GM21786 (cell line): Measurements from ENCODE around the gene GARIN1A.
"Not testable (repeated sequence)": the region's sequence is repeated elsewhere in the genome, so short reads cannot be mapped to it uniquely, and the experiment has no call there.

ENCODE experiments used
- ATAC-seq: cut with Tn5 transposase; IDR thresholded peaks from one replicate; pipeline ENCODE4 v1.9.1; 2021; ENCODE audit not compliant: unreplicated experiment

The GARIN1A gene

DNA sequence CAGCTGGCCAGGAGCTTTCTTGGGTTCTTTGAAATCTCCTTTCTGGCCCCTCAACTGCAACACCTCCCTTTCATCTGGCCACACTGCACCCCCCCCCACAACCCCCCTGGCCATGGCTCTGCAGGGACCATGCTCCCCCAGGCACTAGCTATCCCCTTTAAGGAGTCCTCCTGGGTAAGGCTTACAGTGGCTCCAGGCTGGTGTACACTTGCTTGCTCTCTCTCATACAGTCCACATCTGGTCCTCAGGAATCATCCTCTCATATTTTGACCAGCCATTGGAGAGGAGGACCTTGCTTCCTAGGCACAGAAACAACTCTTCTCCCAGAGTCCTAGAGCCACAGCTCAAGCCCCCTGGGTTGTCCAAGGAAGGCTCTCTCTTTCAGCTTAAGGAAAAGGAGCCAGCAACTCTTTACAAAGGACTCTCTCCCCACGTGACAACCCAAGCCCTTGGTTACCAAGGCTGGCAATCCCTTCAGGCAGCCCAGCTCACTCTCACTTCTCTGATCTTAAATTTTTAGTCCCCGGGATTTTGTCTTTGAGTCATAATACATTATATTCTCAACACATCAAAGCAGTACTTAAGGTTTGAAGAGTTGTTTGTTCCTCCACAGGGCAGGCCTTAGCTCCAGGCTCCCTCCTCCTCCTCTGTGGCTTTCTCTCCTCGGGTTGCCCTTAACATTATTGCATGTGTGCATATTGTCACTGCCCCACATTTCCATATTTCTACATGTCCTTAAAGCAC lies 9.9 kb downstream of the GARIN1A start:
- ATAC-seq: no peak

DNA sequence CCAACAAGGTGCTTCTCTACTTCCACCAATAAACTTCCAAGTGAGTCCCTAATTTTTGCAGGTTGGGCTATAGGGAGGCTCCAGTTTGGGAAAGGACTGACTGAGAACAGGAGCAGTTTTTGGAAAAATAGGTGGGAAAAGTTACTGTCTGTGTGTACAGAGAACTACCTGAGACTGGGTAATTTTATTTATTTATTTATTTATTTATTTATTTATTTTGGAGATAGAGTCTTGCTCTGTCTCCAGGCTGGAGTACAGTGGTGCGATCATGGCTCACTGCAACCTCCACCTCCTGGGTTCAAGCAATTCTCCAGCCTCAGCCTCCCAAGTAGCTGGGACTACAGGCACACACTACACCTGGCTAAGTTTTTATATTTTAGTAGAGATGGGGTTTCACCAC lies 11.2 kb downstream of the GARIN1A start:
- ATAC-seq: not testable (repeated sequence)

DNA sequence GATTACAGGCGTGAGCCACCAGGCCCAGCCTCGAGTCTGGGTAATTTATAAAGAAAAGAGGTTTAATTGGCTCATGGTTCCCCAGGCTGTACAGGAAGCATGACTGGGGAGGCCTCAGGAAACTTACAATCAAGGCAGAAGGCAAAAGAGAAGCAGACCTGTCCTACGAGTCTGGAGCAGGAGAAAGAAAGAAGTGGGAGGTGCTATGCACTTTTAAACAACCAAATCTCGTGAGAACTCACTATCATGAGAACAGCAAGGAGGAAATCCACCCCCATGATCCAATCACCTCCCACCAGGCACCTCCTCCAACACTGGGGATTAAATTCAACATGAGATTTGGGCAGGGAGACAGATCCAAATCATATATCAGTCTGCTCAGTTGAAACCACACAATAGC lies 11.6 kb downstream of the GARIN1A start:
- ATAC-seq: not testable (repeated sequence)

DNA sequence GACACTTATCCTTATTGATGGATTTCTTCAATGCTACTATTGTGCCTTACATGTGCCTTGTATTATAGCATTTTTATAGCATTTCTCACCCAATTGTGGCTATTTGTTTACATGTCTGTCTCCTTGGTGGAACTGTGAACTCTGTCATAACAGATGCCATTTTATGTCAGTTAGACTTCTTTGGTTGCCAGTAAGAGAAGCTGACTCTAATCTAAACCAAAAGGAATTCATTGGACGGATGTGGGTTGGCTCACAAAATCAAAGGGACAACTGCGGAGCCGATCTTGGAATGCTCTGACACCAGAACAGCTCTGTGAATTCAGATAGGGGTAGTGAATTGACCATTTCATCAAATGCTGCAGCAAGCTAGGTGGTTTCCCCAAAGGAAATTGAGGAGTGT lies 15.0 kb downstream of the GARIN1A start:
- no peak for ATAC-seq

DNA sequence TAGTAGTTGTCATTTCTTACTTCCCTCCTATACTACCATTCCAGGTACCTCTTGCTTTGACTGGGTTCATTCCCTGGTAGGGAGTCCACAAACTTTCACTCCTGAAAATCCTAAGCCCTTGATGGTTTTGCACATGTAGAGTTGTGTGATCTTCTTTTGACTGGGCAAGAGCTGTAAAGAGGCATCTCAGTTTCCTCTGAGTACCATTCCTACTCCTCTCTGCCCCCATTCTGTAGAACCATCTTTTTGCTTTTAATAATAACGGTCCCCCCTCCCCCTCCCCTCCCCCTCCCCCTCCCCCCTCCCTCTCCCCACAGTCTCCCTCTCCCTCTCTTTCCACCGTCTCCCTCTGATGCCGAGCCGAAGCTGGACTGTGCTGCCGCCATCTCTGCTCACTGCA lies 16.4 kb downstream of the GARIN1A start:
- ATAC-seq: no peak

DNA sequence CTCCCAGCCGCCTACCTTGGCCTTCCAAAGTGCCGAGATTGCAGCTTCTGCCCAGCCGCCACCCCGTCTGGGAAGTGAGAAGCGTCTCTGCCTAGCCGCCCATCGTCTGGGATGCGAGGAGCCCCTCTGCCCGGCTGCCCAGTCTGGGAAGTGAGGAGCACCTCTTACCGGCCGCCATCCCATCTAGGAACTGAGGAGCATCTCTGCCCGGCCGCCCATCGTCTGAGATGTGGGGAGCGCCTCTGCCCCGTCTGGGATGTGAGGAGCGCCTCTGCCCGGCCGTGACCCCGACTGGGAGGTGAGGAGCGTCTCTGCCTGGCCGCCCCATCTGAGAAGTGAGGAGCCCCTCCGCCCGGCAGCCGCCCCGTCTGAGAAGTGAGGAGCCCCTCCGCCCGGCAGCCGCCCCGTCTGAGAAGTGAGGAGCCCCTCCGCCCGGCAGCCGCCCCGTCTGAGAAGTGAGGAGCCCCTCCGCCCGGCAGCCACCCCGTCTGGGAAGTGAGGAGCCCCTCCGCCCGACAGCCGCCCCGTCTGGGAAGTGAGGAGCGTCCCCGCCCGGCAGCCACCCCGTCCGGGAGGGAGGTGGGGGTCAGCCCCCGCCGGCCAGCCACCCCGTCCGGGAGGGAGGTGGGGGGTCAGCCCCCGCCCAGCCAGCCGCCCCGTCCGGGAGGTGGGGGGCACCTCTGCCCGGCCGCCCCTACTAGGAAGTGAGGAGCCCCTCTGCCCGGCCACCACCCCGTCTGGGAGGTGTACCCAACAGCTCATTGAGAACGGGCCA lies 17.3 kb downstream of the GARIN1A start:
- not testable (repeated sequence) for ATAC-seq

DNA sequence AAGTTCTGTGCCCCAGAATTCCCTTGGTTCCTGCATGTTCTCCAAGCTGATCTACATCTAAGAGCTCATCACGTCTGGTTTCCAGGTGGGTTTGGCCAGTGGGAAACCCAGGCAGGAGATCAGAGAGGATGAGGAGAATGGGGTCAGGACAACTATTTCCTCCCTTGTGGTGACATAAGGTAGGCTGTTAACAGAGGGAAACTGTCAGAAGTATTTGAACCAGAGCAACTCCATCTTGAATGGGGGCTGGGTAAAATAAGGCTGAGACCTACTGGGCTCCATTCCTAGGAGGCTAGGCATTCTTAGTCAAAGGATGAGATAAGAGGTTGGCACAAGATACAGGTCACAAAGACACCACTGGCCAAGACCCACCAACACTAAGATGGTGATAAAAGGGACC lies 19.1 kb downstream of the GARIN1A start:
- ATAC-seq: no peak

DNA sequence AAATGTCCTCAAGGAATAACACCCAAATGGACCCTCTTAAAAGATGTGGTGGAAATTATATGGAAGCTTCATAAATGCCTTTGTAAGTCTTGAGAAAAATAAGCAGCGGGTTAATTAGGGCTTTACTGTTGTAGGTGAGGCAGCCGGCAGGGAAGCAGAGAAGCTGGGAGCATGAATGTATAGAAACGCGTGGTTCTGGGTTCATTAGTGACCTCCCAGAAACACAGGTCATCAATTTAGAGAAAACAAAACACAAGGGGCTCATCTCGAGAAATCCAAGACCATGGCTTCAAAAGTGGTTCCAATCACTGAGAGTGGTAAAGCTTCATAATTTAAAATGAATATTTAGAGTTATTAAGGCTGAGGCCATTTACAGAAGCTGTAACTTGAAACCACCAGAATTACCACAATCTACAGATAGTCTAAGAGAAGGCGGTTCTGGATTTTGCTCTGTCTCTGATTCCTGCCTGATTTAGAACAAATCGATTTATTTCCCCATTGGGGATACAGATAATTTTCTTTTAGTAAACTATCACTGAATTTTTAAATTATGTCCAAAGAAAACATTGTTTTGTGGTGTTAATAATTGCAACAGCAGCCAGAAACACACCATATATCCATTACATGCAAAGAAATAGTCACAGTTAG lies 20.7 kb downstream of the GARIN1A start:
- ATAC-seq: no peak

DNA sequence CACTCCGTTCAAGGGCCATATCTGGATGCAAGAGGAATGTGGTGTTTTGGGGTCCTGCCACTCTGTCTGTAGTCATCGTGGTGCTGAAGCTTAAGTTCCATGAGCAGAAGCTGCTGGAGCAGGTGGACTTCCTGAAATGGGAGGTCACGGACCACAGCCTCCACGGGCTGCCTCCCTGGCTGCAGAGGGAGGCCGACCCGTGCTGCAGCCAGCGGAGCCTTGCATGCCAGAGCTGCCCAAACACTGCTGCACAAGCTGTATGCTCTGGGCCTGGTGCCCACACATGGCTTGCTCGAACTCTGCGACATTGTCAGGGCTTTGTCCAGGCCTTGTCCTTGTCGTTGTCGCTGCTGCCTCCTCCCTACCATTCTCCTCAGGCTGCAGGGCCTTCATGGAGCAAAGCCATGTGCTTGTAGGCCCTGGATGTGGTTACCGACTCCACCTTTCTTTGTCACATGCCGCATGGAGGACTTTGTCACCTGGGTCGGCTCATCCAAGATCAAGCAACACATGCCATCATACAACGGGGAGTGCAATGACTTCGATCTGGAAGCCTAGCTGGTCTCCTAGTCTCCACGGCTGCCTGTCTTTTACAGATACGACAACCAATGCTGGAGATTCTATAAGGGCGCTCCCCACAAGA lies 21.4 kb downstream of the GARIN1A start:
- no peak for ATAC-seq

DNA sequence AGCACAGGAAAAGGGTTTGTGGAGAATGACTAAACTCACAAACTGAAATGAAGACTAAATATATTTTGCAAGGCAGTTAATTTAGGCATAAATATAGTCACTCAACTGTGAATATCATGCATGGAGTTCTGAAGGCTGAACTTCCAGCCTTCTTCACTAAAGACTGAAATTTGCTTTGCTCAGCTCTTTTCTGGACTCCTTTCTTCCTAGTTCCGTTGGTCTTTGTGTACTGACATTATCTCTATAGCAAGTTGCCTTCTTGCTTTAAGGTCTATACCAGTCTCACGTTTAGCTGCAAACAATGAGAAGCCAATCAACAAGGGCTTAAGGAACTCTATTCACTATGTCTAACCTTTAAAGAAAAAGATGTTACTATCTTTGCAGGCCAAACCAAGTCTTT lies 22.6 kb downstream of the GARIN1A start:
- no peak for ATAC-seq

DNA sequence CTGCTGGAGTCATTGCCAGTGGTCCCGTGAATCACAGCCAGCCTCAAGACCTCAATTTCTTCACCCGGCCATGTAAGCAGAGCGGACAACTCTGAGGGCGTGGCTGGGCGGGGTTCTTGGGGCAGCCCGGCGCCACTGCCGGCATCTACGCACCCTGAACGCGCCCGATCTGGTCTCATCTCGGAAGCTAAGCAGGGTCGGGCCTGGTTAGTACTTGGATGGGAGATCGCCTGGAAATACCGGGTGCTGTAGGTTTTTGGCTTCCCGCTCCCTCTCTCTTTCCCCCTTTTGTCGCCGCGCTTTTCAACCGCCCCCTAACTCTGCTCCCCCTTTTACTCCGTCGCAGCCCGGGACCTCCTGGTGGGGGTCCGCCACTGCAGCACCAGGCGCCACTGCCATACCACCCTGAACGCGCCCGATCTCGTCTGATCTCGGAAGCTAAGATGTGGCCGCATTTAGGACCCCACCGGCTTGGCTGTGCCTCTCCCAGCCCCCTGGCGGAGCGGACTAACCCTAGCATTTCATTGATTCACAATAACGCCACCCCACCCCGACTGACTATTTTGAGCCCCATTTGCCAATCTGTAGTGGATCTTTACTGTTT lies 25.3 kb downstream of the GARIN1A start:
- ATAC-seq: no peak

DNA sequence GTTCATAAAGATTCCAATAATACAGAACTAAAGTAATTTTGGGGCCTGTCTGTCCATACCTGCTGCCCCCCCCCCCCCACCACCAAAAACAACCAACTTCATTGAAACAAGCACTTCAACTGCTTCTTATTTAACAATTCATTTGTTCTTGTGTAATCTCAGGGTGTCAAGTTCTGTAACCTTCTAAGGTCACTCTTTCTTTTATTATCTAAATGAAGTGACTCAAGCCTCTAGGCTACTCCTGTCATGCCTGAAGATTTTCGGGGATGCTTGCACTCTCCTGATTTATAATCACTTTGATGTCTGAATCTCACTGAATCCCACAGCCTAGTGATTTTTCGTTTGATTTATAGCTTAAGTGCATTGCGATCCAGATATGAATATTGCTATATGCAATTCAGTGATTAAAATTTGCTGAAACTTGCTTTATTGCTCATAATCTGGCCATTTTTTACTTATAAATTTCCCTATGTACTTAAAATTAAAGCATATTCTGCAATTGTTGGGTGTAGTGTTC lies 27.2 kb downstream of the GARIN1A start:
- no peak for ATAC-seq

DNA sequence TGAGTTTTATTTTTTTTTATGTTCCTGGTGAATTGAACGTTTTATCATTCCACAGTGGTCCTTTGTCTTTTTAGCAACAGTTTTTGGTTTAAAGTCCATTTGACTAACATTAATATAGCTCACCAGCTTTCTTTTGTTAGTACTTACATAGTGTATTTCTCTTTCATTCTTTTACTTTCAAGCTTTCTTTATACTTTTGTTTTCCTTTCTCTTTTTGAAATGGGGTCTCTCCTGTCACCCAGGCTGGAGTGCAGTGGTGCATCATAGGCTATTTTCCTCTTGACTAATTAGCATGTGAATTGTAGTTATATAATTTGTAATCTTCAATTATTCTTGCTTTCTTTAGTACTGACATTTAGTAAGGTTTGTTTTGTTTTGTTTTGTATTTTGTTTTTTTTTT lies 27.8 kb downstream of the GARIN1A start:
- ATAC-seq: no peak

DNA sequence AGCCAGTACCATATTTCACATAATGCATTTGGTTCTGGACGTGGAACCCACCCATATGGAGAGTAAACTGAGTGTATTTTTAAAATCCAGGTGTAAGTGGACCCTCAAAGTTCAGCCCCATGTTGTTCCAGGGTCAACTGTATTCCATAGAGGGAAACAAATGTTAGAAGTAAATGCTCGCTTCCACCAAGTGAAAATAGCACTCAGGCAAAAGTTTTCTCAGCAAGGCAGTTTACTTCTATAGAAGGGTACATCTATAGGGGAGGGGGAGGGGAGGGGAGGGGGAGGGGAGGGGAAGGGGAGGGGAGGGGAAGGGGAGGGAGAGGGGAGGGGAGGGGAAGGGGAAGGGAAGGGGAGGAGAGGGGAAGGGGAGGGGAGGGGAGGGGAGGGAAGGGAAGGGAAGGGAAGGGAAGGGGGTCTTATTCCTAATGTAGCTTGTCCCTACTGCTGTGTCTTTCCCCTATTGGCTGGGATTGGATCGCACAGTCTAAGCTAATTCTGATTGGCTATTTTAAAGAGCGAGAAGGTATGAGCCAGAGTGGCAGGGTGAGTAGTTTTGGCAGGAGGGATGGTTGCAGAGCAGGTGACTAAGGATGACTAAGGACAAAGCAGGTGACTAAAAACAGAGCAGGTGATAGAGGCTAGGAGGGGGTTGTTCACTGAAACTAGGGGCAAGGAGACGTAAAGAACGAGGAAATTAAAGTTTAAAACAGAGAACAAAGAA lies 29.1 kb downstream of the GARIN1A start:
- ATAC-seq: no peak

DNA sequence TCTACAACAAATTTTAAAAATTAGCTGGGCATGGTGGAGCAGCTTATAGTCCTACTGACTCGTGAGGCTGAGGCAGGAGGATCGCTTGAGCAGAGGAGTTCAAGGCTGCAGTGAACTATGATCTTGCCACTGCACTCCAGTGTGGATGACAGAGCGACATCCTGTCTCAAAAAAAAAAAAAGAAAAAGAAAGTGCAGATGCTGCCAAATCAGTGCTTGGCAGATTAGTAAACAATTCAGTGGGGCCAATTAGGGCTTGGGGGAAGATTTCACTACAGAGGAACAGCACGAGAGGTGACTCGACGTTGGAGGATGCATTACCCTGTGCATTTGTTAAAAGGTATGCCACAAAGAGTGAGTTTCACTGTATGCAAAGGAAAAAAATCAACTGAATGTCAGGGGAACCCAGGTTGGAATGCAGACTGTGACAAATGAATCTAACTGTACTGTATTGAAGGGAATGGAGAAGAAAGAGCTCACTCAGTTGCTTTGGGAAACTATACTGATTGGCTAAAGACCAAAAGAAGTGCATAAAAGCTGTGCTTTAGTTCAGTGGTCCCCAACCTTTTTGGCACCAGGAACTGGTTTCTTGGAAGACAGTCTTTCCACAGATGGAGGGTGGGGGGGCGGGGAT lies 31.6 kb downstream of the GARIN1A start:
- ATAC-seq: no peak

DNA sequence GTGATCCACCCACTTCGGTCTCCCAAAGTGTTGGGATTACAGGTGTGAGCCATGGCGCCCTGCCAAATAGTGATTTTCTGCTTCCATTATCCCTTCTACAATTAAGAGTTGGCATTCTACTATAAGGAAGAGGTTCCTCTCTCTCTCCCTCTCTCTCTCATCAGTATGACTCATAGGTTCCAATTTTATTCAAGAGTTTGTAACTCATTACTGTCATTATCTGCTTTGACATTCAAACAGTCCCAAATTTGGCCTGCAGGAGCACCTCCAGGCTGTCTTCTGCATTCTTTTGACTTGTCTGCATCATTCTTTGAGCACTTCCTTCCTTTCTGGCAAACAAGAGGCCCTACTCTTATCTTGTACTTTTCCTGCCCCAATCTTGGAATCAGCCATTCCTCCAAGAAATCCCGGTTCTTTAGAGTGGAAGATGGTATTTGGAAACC lies 33.8 kb downstream of the GARIN1A start:
- ATAC-seq: no peak

DNA sequence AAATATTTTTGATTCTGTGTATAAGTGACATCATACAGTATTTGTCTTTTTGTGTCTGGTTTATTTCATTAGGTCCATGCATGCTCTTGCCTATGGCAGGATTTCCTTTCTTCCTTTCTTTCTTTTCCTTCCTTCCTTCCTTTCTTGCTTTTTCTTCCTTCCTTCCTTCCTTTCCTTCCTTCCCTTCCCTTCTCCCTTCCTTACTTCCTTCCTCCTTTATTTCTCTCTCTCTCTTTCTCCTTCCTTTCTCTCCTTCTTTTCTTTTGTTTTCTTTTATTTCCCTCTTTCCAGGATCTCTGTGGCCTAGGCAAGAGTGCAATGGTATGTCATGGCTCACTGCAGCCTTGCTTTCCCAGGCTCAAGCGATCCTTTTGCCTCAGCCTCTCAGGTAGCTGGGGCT lies 35.7 kb downstream of the GARIN1A start:
- ATAC-seq: no peak

DNA sequence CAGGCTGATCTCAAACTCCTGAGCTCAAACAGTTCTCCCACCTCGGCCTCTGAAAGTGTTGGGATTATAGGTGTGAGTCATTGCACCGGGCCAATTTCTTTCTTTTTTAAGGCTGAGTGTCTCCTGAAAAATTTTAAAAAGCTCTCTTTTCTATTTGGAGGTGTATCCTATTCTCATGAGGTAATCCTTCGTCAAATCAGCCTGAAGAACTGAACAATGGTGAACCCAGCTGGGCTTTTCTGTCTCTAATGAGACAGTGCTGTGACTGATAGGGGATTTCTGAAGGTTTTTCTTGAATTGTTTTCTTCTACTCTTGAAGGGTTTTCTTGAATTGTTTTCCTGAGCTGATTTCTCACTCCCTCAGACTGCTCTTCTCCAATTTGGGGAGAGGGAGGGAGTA lies 36.1 kb downstream of the GARIN1A start:
- ATAC-seq: no peak

DNA sequence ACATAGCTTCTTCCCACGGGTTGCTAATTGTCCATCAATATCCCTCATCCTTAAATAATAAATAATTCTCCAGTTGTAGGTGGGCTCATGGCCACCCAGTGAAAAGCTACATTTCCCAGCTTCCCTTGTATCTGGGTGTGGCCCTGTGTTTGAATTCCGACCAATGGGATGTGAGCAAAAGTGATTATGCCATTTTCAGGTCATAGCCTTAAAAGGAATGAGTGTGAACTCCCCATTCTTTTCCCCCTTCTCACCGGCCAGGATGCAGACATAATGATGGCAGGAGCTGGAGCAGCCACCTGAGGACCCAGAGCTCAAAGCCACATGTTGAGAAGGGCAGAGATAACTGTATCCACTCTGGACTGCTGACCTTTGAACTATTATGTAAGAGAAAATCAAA lies 36.7 kb downstream of the GARIN1A start:
- ATAC-seq: no peak

DNA sequence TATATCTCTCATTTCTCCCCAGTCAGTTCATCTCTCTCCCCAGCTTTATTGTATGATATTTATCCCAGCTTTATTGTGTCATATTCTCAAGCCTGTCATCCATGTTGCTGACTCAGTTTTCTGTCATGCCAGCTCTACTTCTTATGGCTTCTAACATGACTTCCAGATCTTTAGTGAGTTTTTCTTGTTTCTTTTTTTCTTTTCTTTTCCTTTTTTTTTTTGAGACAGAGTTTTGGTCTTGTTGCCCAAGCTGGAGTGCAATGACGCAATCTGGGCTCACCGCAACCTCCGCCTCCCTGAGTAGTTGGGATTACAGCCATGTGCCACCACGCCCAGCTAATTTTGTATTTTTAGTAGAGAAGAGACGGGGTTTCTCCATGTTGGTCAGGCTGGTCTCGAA lies 38.4 kb downstream of the GARIN1A start:
- ATAC-seq: no peak
